Endothelial cell (in vitro differentiated cells): ENCODE data around the gene POLE. TPM values are rescaled to one million over a fixed set of nuclear protein-coding genes. Genes with fewer than 3 reads are reported as not detected.

Experiments
- DNase-seq: peaks from one replicate; pipeline ENCODE4 v3.0.0; 2021; ENCODE audit warnings: low spot score
- H3K27ac Mint-ChIP-seq: one replicate; pipeline ENCODE4 v1.8.0; 2021; ENCODE audit warnings: mixed read lengths, inconsistent platforms; ENCODE audit not compliant: unreplicated experiment
- H3K27me3 Mint-ChIP-seq: one replicate; pipeline ENCODE4 v1.8.0; 2021; ENCODE audit warnings: mild to moderate bottlenecking, moderate library complexity, mixed read lengths, inconsistent platforms; ENCODE audit not compliant: unreplicated experiment
- H3K36me3 Mint-ChIP-seq: one replicate; pipeline ENCODE4 v1.8.0; 2021; ENCODE audit warnings: mild to moderate bottlenecking, low read depth, mixed read lengths, inconsistent platforms; ENCODE audit not compliant: unreplicated experiment
- H3K4me1 Mint-ChIP-seq: one replicate; pipeline ENCODE4 v1.8.0; 2021; ENCODE audit warnings: mild to moderate bottlenecking, mixed read lengths, inconsistent platforms; ENCODE audit not compliant: unreplicated experiment
- H3K4me3 Mint-ChIP-seq: one replicate; pipeline ENCODE4 v1.8.0; 2021; ENCODE audit warnings: mild to moderate bottlenecking, mixed read lengths, inconsistent platforms; ENCODE audit not compliant: unreplicated experiment
- H3K9me3 Mint-ChIP-seq: one replicate; pipeline ENCODE4 v1.8.0; 2021; ENCODE audit warnings: mixed read lengths, inconsistent platforms; ENCODE audit not compliant: unreplicated experiment
- CTCF ChIP-seq: fragments of 200-600 bp; sonication (generic); IDR thresholded peaks from one replicate; pipeline ENCODE4 v1.5.0; 2021; ENCODE audit warnings: antibody characterized with exemption; ENCODE audit not compliant: unreplicated experiment
- long read RNA-seq: library from polyadenylated mRNA; unstranded; transcript quantifications from one replicate; pipeline ENCODE4 v2.0.0, GENCODE V29; 2020; ENCODE audit not compliant: unreplicated experiment
- total RNA-seq: library from RNA; stranded (reverse); fragmentation: NEBNext Ultra II Directional; extraction: Animal tissue kit (Norgen Biotek cat#: 25700); gene quantifications from one replicate; pipeline ENCODE4 v1.2.1, GENCODE V29; 2021; ENCODE audit not compliant: unreplicated experiment

POLE gene
- total RNA-seq, result 137 TPM
- long read RNA-seq, partial matches to known transcripts, result 9 of 13 reads
- long read RNA-seq, other reads (novel, unspliced or antisense), result 1 of 13 reads

- H3K9me3 Mint-ChIP-seq, result no peaks in the 10 kb centered on the region
- H3K27me3 Mint-ChIP-seq, result peaks cover 12% of the 10 kb centered on the region
- H3K4me1 Mint-ChIP-seq, result peaks cover 25% of the 10 kb centered on the region
- peak within 1 kb of the TSS; percentile 87 for H3K4me3 Mint-ChIP-seq
- H3K27ac Mint-ChIP-seq, result no peak within 1 kb of the TSS
- H3K36me3 Mint-ChIP-seq, result peaks cover 31% of the 10 kb centered on the region
- TF ChIP-seq CTCF, result no peak
- peak; percentile 97 for DNase-seq
These were observed at the start of gene POLE, which contains the start of gene PXMP2 for GRCh38 chr12:132687211-132688164. Gene POLE, minus strand, starts transcription at chr12:132687342. Its CDS starts 27 bp downstream, at chr12:132687315. Gene PXMP2, plus strand, starts transcription at chr12:132687587. Its CDS starts 84 bp downstream, at chr12:132687671.

DNA sequence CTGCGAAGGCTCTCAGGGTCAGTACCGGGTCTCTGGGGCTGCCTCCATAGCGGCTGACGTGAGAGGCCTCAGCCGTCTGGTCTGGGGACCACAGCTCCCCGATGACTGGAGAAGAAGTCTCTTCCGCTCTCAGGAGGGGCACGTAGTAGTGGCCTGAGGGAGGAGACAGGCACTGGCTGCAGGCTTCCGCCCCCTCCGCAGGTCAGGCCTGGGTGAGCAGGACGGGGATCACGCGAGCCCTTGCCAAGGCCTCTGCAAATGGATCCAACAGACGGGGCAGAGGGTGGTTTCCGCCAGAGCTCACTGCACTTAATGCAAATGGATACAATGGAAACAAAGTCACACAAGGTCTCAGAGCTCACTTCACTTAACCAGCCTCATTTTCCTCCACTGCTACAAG lies 49.8 kb upstream of the POLE start:
- DNase-seq, result no peak
- Mint-ChIP-seq H3K4me3 (no peak overlapping the region), H3K9me3 (no peaks in the 10 kb centered on the region), H3K4me1 (peaks cover 3% of the 10 kb centered on the region), H3K27ac (peak overlapping the region; percentile 70), H3K36me3 (peaks cover 82% of the 10 kb centered on the region), H3K27me3 (peaks cover 20% of the 10 kb centered on the region)
- no peak for TF ChIP-seq CTCF

- Mint-ChIP-seq H3K9me3 (no peaks in the 10 kb centered on the region), H3K4me1 (peaks cover 3% of the 10 kb centered on the region), H3K4me3 (no peak overlapping the region), H3K27ac (no peak overlapping the region), H3K36me3 (peaks cover 82% of the 10 kb centered on the region), H3K27me3 (peaks cover 21% of the 10 kb centered on the region)
- DNase-seq, result no peak
- no peak for TF ChIP-seq CTCF
These were observed 49.2 kb upstream of the POLE start for GRCh38 chr12:132736378-132736777.

GRCh38 chr12:132735496-132735895 lies 48.4 kb upstream of the POLE start:
- H3K27me3 Mint-ChIP-seq, result peaks cover 19% of the 10 kb centered on the region
- TF ChIP-seq CTCF, result no peak
- no peak overlapping the region for H3K27ac Mint-ChIP-seq
- no peak for DNase-seq
- no peaks in the 10 kb centered on the region for H3K9me3 Mint-ChIP-seq
- H3K36me3 Mint-ChIP-seq, result peaks cover 80% of the 10 kb centered on the region
- peak overlapping the region; percentile 56 for H3K4me3 Mint-ChIP-seq
- peaks cover 3% of the 10 kb centered on the region for H3K4me1 Mint-ChIP-seq

- Mint-ChIP-seq H3K4me3 (peak overlapping the region; percentile 11), H3K27ac (peak overlapping the region; percentile 64), H3K9me3 (no peaks in the 10 kb centered on the region), H3K27me3 (peaks cover 21% of the 10 kb centered on the region), H3K4me1 (peaks cover 3% of the 10 kb centered on the region), H3K36me3 (peaks cover 79% of the 10 kb centered on the region)
- TF ChIP-seq CTCF, result no peak
- DNase-seq, result no peak
These were observed 47.1 kb upstream of the POLE start for GRCh38 chr12:132734206-132734605.
